GM12891 (cell line): ENCODE measurements around the gene GRIK4.
A peak's percentile ranks its signal among the peaks of the same experiment; 100 is the strongest.
"Not testable (repeated sequence)": the region's sequence is repeated elsewhere in the genome, so short reads cannot be mapped to it uniquely, and the experiment has no call there.

Experiments used
- DNase-seq: peaks from one replicate; pipeline ENCODE4 v3.0.0; 2011; ENCODE audit warnings: low spot score; ENCODE audit not compliant: insufficient read length
- FAIRE-seq: peaks from 2 replicates; lab custom pipeline; 2011; peaks lifted over from hg19 to GRCh38; lab: Jason Lieb, UNC
- PAX5 ChIP-seq: IDR thresholded peaks from 2 replicates; pipeline ENCODE4 v1.6.1; 2011; ENCODE audit warnings: low read length, moderate library complexity, mild to moderate bottlenecking; ENCODE audit not compliant: insufficient read depth, severe bottlenecking
- POLR2A ChIP-seq: IDR thresholded peaks from 2 replicates; pipeline ENCODE4 v1.6.1; 2011; ENCODE audit warnings: low read depth, low read length, control low read depth
- POLR2AphosphoS5 ChIP-seq: IDR thresholded peaks from 2 replicates; pipeline ENCODE4 v1.6.1; 2011; ENCODE audit warnings: low read depth, low read length, control low read depth
- POU2F2 ChIP-seq: IDR thresholded peaks from 2 replicates; pipeline ENCODE4 v1.6.1; 2011; ENCODE audit warnings: low read depth, mild to moderate bottlenecking, control low read depth, low read length, moderate library complexity
- SPI1 ChIP-seq: IDR thresholded peaks from 2 replicates; pipeline ENCODE4 v1.6.1; 2011; ENCODE audit warnings: low read depth, low read length, control low read depth
- TAF1 ChIP-seq: IDR thresholded peaks from 2 replicates; pipeline ENCODE4 v1.6.1; 2011; ENCODE audit warnings: low read depth, low read length, control low read depth

The GRIK4 gene

GRCh38 chr11:121023848-121024751, 512.6 kb downstream of the GRIK4 start, which contains the start of gene TBCEL:
TBCEL (plus strand) TSS chr11:121024102; CDS start chr11:121045691, 21,589 bp downstream.
- DNase-seq (peak; percentile 96), FAIRE-seq (peak; percentile 99)
- no peak for TF ChIP-seq SPI1
- no peak for TF ChIP-seq TAF1
- no peak for TF ChIP-seq POLR2AphosphoS5
- TF ChIP-seq PAX5, result no peak
- no peak for TF ChIP-seq POLR2A
- no peak; the same call in 1 of the 2 replicates for TF ChIP-seq POU2F2

- DNase-seq (peak; percentile 12), FAIRE-seq (peak; percentile 86)
- TF ChIP-seq POLR2A (no peak), SPI1 (no peak), PAX5 (no peak), TAF1 (no peak), POU2F2 (no peak), POLR2AphosphoS5 (no peak)
Measured at GRCh38 chr11:121024989-121025388, 513.4 kb downstream of the GRIK4 start.

GRCh38 chr11:121029153-121029552, 517.6 kb downstream of the GRIK4 start:
- no peak for TF ChIP-seq POU2F2
- TF ChIP-seq TAF1, result no peak
- TF ChIP-seq SPI1, result no peak
- no peak for TF ChIP-seq PAX5
- no peak for TF ChIP-seq POLR2AphosphoS5
- TF ChIP-seq POLR2A, result no peak
- FAIRE-seq, result no peak
- no peak for DNase-seq

- DNase-seq, result no peak
- TF ChIP-seq TAF1 (no peak), SPI1 (no peak), POU2F2 (no peak), PAX5 (no peak), POLR2AphosphoS5 (no peak), POLR2A (no peak)
- no peak for FAIRE-seq
Measured at GRCh38 chr11:121029813-121030445, 518.4 kb downstream of the GRIK4 start.

GRCh38 chr11:121031167-121031566, 519.6 kb downstream of the GRIK4 start:
- TF ChIP-seq POLR2AphosphoS5 (no peak), PAX5 (no peak), POU2F2 (no peak), SPI1 (no peak), POLR2A (no peak), TAF1 (no peak)
- DNase-seq (no peak), FAIRE-seq (no peak)

- not testable (repeated sequence) for DNase-seq, FAIRE-seq
Measured at GRCh38 chr11:121031648-121032047, 520.1 kb downstream of the GRIK4 start.

- TF ChIP-seq POLR2AphosphoS5 (no peak), TAF1 (no peak), POLR2A (no peak), POU2F2 (no peak), PAX5 (no peak), SPI1 (no peak)
- peak; percentile 76 for FAIRE-seq
- DNase-seq, result no peak
Measured at GRCh38 chr11:121032546-121032945, 521.0 kb downstream of the GRIK4 start.

- FAIRE-seq (no peak), DNase-seq (no peak)
- TF ChIP-seq SPI1, result no peak
- TF ChIP-seq POLR2A, result no peak
- no peak for TF ChIP-seq PAX5
- no peak for TF ChIP-seq POLR2AphosphoS5
- TF ChIP-seq TAF1, result no peak
- TF ChIP-seq POU2F2, result no peak
Measured at GRCh38 chr11:121033635-121034034, 522.1 kb downstream of the GRIK4 start.

GRCh38 chr11:121035169-121035755, 523.7 kb downstream of the GRIK4 start:
- FAIRE-seq (no peak), DNase-seq (no peak)
- no peak for TF ChIP-seq POLR2AphosphoS5
- no peak for TF ChIP-seq PAX5
- no peak for TF ChIP-seq POU2F2
- TF ChIP-seq TAF1, result no peak
- TF ChIP-seq SPI1, result no peak
- TF ChIP-seq POLR2A, result no peak
